DOHH2 (cell line): ENCODE results near the gene SYVN1.
A peak's percentile ranks its signal among the peaks of the same experiment; 100 is the strongest.

Experiments
- H3F3A ChIP-seq: fragments of 200-600 bp; sonication (generic), shearing (Covaris generic); 2 replicates; pipeline ENCODE4 v1.6.0; 2016; ENCODE audit warnings: antibody characterized with exemption, mild to moderate bottlenecking; ENCODE audit not compliant: control insufficient read depth, insufficient read depth
- H3K27ac ChIP-seq: fragments of 200-600 bp; sonication (generic); 2 replicates; pipeline ENCODE4 v1.5.1; 2014; ENCODE audit warnings: low read depth, mild to moderate bottlenecking, low read length, moderate library complexity
- H3K27me3 ChIP-seq: fragments of 200-600 bp; sonication (generic); 2 replicates; pipeline ENCODE4 v1.6.1; 2014; ENCODE audit warnings: mild to moderate bottlenecking, low read length, mixed read lengths; ENCODE audit not compliant: control insufficient read depth
- H3K36me3 ChIP-seq: fragments of 200-600 bp; sonication (generic); 2 replicates; pipeline ENCODE4 v1.6.1; 2014; ENCODE audit warnings: mild to moderate bottlenecking, low read length, moderate library complexity, mixed read lengths; ENCODE audit not compliant: control insufficient read depth
- H3K4me1 ChIP-seq: fragments of 200-600 bp; sonication (generic); 2 replicates; pipeline ENCODE4 v1.6.1; 2014; ENCODE audit warnings: mild to moderate bottlenecking, low read length, mixed read lengths; ENCODE audit not compliant: control insufficient read depth
- H3K4me2 ChIP-seq: fragments of 200-600 bp; sonication (generic); 2 replicates; pipeline ENCODE4 v1.6.0; 2014; ENCODE audit warnings: mild to moderate bottlenecking, low read length, moderate library complexity
- H3K4me3 ChIP-seq: fragments of 200-600 bp; sonication (generic); 2 replicates; pipeline ENCODE4 v1.5.1; 2014; ENCODE audit warnings: mild to moderate bottlenecking, low read length, mixed read lengths
- H3K79me2 ChIP-seq: fragments of 200-600 bp; sonication (generic); 2 replicates; pipeline ENCODE4 v1.6.1; 2014; ENCODE audit warnings: mild to moderate bottlenecking, low read length, mixed read lengths; ENCODE audit not compliant: control insufficient read depth
- H3K9me2 ChIP-seq: fragments of 200-600 bp; sonication (generic); replicated peaks from 2 replicates; pipeline ENCODE4 v1.6.1; 2014; ENCODE audit warnings: mild to moderate bottlenecking, low read length, mixed read lengths; ENCODE audit not compliant: control insufficient read depth
- H3K9me3 ChIP-seq: fragments of 200-600 bp; sonication (generic); 2 replicates; pipeline ENCODE4 v1.6.1; 2014; ENCODE audit warnings: antibody characterized with exemption, low read length, mixed read lengths; ENCODE audit not compliant: control insufficient read depth, insufficient read depth
- H4K20me1 ChIP-seq: fragments of 200-600 bp; sonication (generic); 2 replicates; pipeline ENCODE4 v1.6.0; 2014; ENCODE audit warnings: low read depth, mild to moderate bottlenecking, antibody characterized with exemption, low read length, moderate library complexity; ENCODE audit not compliant: control insufficient read depth, insufficient read depth
- CTCF ChIP-seq: fragments of 200-600 bp; sonication (generic); IDR thresholded peaks from one replicate; pipeline ENCODE4 v1.5.1; 2014; ENCODE audit warnings: antibody characterized with exemption, mild to moderate bottlenecking, low read depth, low read length; ENCODE audit not compliant: poor library complexity, severe bottlenecking
- EZH2phosphoT487 ChIP-seq: fragments of 200-600 bp; sonication (generic); IDR thresholded peaks from 2 replicates; pipeline ENCODE4 v1.6.1; 2017; ENCODE audit warnings: borderline replicate concordance, mild to moderate bottlenecking, antibody characterized with exemption, low read length, moderate library complexity, mixed read lengths

Gene SYVN1

DNA sequence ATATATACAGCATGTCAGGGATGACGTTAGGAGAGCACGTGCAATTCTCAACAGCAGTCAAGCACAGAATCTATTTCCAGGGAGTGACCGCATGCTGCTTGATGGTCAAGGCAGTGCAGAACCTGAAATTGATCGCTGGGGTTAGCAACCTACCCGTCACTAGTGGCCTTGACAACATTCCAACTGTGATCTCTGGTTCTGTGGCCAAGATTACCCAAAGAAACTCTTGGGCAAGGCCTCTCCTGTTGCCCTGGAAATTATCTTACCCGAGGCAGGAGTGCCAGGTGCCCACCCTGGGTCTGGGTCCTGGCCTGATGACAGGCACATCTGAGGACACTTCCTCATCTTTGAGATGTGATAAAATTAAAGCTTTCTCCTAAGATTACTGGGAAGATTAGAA lies 20.5 kb downstream of the SYVN1 start:
- peaks cover 23% of the 10 kb centered on the region for H3F3A ChIP-seq
- peak overlapping the region; percentile 83 for H3K4me3 ChIP-seq
- H4K20me1 ChIP-seq, result no peaks in the 10 kb centered on the region
- no peaks in the 10 kb centered on the region for H3K9me3 ChIP-seq
- TF ChIP-seq CTCF, result no peak
- no peak for TF ChIP-seq EZH2phosphoT487
- peaks cover 68% of the 10 kb centered on the region for H3K36me3 ChIP-seq
- peak overlapping the region; percentile 83 for H3K27ac ChIP-seq
- peaks cover 66% of the 10 kb centered on the region for H3K4me1 ChIP-seq
- peaks cover 55% of the 10 kb centered on the region for H3K79me2 ChIP-seq
- peak overlapping the region; percentile 98 for H3K4me2 ChIP-seq
- no peaks in the 10 kb centered on the region for H3K9me2 ChIP-seq
- no peaks in the 10 kb centered on the region for H3K27me3 ChIP-seq

GRCh38 chr11:65113361-65113756 lies 21.0 kb downstream of the SYVN1 start:
- Histone ChIP-seq H3K4me2 (peak overlapping the region; percentile 98), H3K4me1 (peaks cover 62% of the 10 kb centered on the region)

GRCh38 chr11:65112546-65113360 lies 21.6 kb downstream of the SYVN1 start:
- Histone ChIP-seq H3K36me3 (peaks cover 62% of the 10 kb centered on the region), H4K20me1 (no peaks in the 10 kb centered on the region), H3K79me2 (peaks cover 53% of the 10 kb centered on the region), H3K9me3 (no peaks in the 10 kb centered on the region), H3K27ac (peak overlapping the region; percentile 83), H3F3A (peaks cover 13% of the 10 kb centered on the region), H3K4me3 (peak overlapping the region; percentile 83), H3K4me2 (peak overlapping the region; percentile 98), H3K4me1 (peaks cover 56% of the 10 kb centered on the region), H3K9me2 (no peaks in the 10 kb centered on the region), H3K27me3 (no peaks in the 10 kb centered on the region)
- TF ChIP-seq CTCF (peak; percentile 90), EZH2phosphoT487 (no peak)

More at GRCh38 chr11:65113361-65113756, 21.0 kb downstream of the SYVN1 start:
- Histone ChIP-seq H3F3A (peaks cover 19% of the 10 kb centered on the region), H3K36me3 (peaks cover 65% of the 10 kb centered on the region), H3K4me3 (peak overlapping the region; percentile 83), H3K9me3 (no peaks in the 10 kb centered on the region), H3K9me2 (no peaks in the 10 kb centered on the region), H3K27me3 (no peaks in the 10 kb centered on the region), H3K79me2 (peaks cover 53% of the 10 kb centered on the region), H4K20me1 (no peaks in the 10 kb centered on the region), H3K27ac (peak overlapping the region; percentile 83)
- TF ChIP-seq CTCF (no peak), EZH2phosphoT487 (no peak)
